A673 (cell line): ENCODE data around the gene AQP12A. TPM values are rescaled to one million over a fixed set of nuclear protein-coding genes. Genes with fewer than 3 reads are reported as not detected.

Experiments used
- BruUV-seq: library from RNA; stranded (reverse); fragments of 400-500 nt; replicated peaks from 2 replicates; lab custom pipeline; 2021; lab: Mats Ljungman, UMichigan
- CTCF ChIA-PET: fragments of 300-600 bp; sonication (Branson Sonifier 250); formaldehyde crosslinking; loops from one replicate; lab custom pipeline; 2022; ENCODE audit warnings: antibody characterized with exemption; lab: Charles Lee
- POLR2A ChIA-PET: fragments of 300-600 bp; sonication (Branson Sonifier 250); formaldehyde crosslinking; loops from one replicate; lab custom pipeline; 2022; ENCODE audit warnings: antibody characterized with exemption; ENCODE audit not compliant: low non-redundant PET; lab: Charles Lee
- DNase-seq: peaks from one replicate; pipeline ENCODE4 v3.0.0-alpha.2; 2015; ENCODE audit warnings: low spot score
- H3K27ac ChIP-seq: fragments of 200-600 bp; sonication (generic); 2 replicates; pipeline ENCODE4 v1.5.1; 2016; ENCODE audit warnings: mixed run types, low read depth, mild to moderate bottlenecking, mixed read lengths, antibody characterized with exemption, low read length; ENCODE audit not compliant: poor library complexity, severe bottlenecking
- H3K27me3 ChIP-seq: fragments of 200-600 bp; sonication (generic); replicated peaks from 2 replicates; pipeline ENCODE4 v1.6.1; 2017; ENCODE audit warnings: mixed run types, low read depth, mild to moderate bottlenecking, mixed read lengths, antibody characterized with exemption, low read length; ENCODE audit not compliant: insufficient read depth, poor library complexity
- H3K36me3 ChIP-seq: fragments of 200-600 bp; sonication (generic); 2 replicates; pipeline ENCODE4 v1.6.1; 2016; ENCODE audit warnings: mixed run types, mild to moderate bottlenecking, mixed read lengths, antibody characterized with exemption, low read length; ENCODE audit not compliant: insufficient read depth, poor library complexity, severe bottlenecking
- H3K4me1 ChIP-seq: fragments of 200-600 bp; sonication (generic); 2 replicates; pipeline ENCODE4 v1.6.1; 2017; ENCODE audit warnings: mixed run types, mild to moderate bottlenecking, mixed read lengths, antibody characterized with exemption, low read length; ENCODE audit not compliant: insufficient read depth, poor library complexity, severe bottlenecking
- H3K4me3 ChIP-seq: fragments of 200-600 bp; sonication (generic); 2 replicates; pipeline ENCODE4 v1.5.1; 2016; ENCODE audit warnings: low read depth, mixed run types, mild to moderate bottlenecking, mixed read lengths, low read length; ENCODE audit not compliant: poor library complexity, severe bottlenecking
- H3K9me3 ChIP-seq: fragments of 200-600 bp; sonication (generic); 2 replicates; pipeline ENCODE4 v1.6.1; 2016; ENCODE audit warnings: mixed run types, low read depth, mild to moderate bottlenecking, mixed read lengths, antibody characterized with exemption, low read length; ENCODE audit not compliant: poor library complexity, severe bottlenecking
- EZH2 ChIP-seq: fragments of 200-600 bp; sonication (generic); IDR thresholded peaks from 2 replicates; pipeline ENCODE4 v1.6.1; 2017; ENCODE audit warnings: borderline replicate concordance, low read depth, mild to moderate bottlenecking, mixed read lengths, antibody characterized with exemption, low read length; ENCODE audit not compliant: poor library complexity, severe bottlenecking
- intact Hi-C: fragments of 100-400 bp; cut with micrococcal nuclease; formaldehyde crosslinking; loops from one replicate; pipeline ENCODE4 v1.10.0; 2022; ENCODE audit not compliant: unreplicated experiment
- total RNA-seq: library from RNA; stranded (reverse); gene quantifications from 2 replicates; pipeline ENCODE4 v1.2.3, GENCODE V29; 2021
- TF ChIP-seq, protein P1 (sequence below): fragments of 300-800, 200-600 bp; sonication (generic); conservative IDR thresholded peaks from 2 replicates; pipeline ENCODE4 v1.5.1; 2017; ENCODE audit warnings: low read depth, mild to moderate bottlenecking, antibody characterized with exemption, low read length, moderate library complexity, mixed read lengths

AQP12A gene
- total RNA-seq, 1 experiment from 2014 or later, result not detected

DNA sequence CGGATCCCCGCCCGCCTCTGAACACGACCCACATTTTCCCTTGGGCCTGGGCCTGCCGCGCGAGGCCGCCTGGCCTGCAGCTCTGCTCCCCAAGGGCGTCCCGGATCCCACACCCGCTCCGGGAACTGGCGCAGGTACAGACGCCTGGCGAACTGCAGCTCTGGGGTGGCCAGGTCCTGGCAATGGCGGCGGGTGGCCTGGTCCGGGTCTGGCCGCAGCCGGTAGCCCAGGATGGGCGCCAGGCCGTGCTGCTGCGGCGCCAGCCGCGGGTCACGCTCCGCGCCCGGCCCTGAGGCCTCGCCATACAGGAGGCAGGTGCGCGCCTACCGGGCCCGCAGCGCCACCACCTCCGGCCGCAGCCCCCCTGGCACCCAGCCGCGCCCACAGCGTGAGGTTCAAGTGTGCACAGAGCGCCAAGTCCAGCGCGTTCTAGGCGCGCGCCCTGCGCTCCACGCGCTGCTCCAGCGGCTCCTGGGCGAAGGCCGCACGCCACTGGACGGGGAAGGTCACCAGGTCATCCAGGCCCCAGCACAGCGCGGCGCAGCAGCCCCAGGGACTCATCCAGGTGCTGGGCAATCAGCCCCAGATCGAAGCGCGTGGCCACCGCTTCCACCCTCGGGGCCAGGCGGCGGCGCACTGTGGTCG, 9.5 kb downstream of the AQP12A start:
- POLR2A ChIA-PET, result no interaction called here
- no peaks in the 10 kb centered on the region for H3K27me3 ChIP-seq
- intact Hi-C loops, result no loop called here
- TF ChIP-seq, protein P1, sequence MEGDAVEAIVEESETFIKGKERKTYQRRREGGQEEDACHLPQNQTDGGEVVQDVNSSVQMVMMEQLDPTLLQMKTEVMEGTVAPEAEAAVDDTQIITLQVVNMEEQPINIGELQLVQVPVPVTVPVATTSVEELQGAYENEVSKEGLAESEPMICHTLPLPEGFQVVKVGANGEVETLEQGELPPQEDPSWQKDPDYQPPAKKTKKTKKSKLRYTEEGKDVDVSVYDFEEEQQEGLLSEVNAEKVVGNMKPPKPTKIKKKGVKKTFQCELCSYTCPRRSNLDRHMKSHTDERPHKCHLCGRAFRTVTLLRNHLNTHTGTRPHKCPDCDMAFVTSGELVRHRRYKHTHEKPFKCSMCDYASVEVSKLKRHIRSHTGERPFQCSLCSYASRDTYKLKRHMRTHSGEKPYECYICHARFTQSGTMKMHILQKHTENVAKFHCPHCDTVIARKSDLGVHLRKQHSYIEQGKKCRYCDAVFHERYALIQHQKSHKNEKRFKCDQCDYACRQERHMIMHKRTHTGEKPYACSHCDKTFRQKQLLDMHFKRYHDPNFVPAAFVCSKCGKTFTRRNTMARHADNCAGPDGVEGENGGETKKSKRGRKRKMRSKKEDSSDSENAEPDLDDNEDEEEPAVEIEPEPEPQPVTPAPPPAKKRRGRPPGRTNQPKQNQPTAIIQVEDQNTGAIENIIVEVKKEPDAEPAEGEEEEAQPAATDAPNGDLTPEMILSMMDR, result no peak
- no peak for TF ChIP-seq EZH2
- H3K9me3 ChIP-seq, result no peaks in the 10 kb centered on the region
- no TSS peak for BruUV-seq
- no peak overlapping the region for H3K27ac ChIP-seq
- no peaks in the 10 kb centered on the region for H3K4me1 ChIP-seq
- CTCF ChIA-PET, result no interaction called here
- no peak overlapping the region for H3K4me3 ChIP-seq
- H3K36me3 ChIP-seq, result no peaks in the 10 kb centered on the region
- DNase-seq, result no peak

DNA sequence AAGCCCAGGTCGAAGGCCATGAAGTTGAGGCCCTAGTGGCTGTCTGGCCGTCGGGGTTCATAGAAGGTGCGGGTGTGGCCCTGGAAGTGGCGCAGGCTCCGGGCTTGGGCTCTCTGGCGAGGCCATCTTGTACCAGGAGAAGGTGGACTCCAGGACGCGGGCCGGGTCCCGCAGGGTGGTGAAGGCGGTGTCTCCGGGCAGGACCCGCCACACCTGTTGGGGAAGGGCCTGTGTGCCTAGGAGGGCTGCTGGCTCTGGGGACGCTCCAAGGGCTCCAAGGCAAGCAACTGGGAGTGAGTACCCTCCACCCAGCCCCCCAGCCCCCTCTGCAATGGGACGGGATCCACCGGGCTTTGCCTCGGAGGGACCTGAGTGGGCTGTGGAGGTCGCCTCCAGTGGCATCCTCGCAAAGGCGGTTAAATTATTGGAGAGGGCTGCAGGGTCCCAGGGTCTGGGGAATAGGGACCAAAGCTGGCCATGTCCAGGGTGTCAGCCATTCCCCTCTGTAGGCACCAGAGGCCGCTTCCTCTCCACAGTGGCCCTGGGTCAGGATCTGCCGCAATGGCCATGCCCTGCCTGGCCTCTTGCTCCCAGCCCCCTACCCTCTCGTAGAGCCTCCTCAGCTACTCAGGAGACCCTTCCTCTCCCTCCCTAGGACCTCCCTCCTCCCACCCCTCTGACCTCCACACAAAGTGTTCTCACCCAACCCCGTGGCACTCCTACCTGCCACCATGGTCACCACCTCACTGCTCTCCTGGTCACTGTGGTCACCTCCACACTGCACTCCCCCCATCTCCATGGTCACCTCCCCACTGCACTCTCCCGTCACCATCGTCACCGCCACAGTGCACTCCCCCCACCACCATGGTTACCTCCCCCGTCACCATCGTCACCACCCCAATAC, 10.3 kb downstream of the AQP12A start:
- BruUV-seq, result no TSS peak
- POLR2A ChIA-PET, result no interaction called here

DNA sequence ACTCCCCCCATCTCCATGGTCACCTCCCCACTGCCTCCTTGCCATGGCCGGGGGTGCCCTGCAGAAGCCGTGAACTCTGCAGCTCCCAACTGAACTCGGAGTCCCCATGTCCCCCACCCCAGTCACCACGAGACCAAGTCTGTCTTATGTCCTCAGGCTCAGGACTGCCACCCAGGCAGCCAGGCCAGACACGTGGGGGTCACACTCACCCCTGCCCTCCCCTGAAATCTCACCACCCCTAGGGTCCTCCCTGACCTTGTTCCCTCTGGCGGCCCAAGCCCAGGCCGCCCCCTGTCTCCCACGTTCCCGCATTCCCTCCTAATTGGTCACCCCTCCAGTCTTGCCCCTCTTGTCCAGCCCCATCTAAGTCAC, 11.0 kb downstream of the AQP12A start:
- BruUV-seq, result no TSS peak
- no peaks in the 10 kb centered on the region for H3K4me1 ChIP-seq
- H3K27me3 ChIP-seq, result no peaks in the 10 kb centered on the region
- POLR2A ChIA-PET, result no interaction called here
- DNase-seq, result no peak
- no peak overlapping the region for H3K4me3 ChIP-seq
- CTCF ChIA-PET, result no interaction called here
- intact Hi-C loops, result no loop called here
- TF ChIP-seq EZH2, result no peak
- TF ChIP-seq, protein P1, result no peak
- H3K36me3 ChIP-seq, result no peaks in the 10 kb centered on the region
- no peak overlapping the region for H3K27ac ChIP-seq
- H3K9me3 ChIP-seq, result no peaks in the 10 kb centered on the region

More for the DNA sequence above, 10.3 kb downstream of the AQP12A start:
- no peaks in the 10 kb centered on the region for H3K36me3 ChIP-seq
- CTCF ChIA-PET, result no interaction called here
- no peaks in the 10 kb centered on the region for H3K4me1 ChIP-seq
- H3K27ac ChIP-seq, result no peak overlapping the region
- intact Hi-C loops, result no loop called here
- DNase-seq, result no peak
- no peak overlapping the region for H3K4me3 ChIP-seq
- TF ChIP-seq, protein P1, result no peak
- no peak for TF ChIP-seq EZH2
- H3K9me3 ChIP-seq, result no peaks in the 10 kb centered on the region
- H3K27me3 ChIP-seq, result no peaks in the 10 kb centered on the region
